Right lobe of liver (tissue), 4 donors: ENCODE data around the gene LPIN1.

Source experiments
- CTCF ChIP-seq, 4 donors: fragments of 200-600 bp in 3 of 4; fragments of 450-650 bp in 1 of 4; IDR thresholded peaks; one replicate each; pipeline versions ENCODE4 v1.5.1 to v1.8.0; 2016 to 2022; ENCODE audit warnings: antibody characterized with exemption in 4 of 4, mild to moderate bottlenecking in 2 of 4
- POLR2A ChIP-seq: fragments of 450-650 bp; IDR thresholded peaks from one replicate; pipeline ENCODE4 v1.6.1; 2017; ENCODE audit warnings: antibody characterized with exemption, mild to moderate bottlenecking
- donor health status: DM: no; HTN: no; CAD: no.
- donor health status: DM: no; HTN: no; CAD: no.
- donor health status: DM: no; HTN: yes; CAD: no.

DNA sequence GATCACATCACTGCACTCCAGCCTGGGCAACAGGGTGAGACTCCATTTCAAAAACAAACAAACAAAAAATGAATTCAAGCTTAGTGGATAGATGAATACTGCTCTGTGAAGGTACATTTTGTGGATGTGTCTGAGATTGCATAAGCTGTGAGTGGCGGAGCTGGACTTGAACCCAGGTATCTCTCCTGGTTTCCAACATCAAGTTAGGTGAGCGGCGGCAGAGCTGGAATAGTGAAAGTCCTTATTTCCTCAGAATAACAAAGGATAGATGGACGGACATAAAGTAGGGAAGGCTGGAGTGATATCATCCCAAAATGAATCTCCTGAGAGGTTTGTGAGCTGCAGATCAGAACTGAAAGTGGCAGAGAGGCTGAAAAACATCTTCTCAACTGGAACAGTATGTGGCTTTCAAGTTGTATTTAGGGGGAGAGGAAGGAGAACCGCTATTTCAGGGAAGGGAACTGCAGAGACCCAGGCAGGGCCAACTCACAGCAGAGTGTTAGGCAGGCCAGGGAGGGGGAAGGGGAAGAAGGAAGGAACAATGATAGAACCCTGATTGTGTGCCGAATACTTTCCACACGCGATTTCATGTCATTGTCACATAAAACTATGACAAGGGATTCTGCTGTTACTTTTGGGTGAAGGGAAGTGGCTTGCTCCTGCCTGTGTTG is 106.2 kb downstream of the LPIN1 start:
- TF ChIP-seq CTCF (IDR thresholded peaks at IDR 0.05) (no peak), POLR2A (no peak)
